A673 (cell line): Measurements from ENCODE around the gene LRP4. TPM values are rescaled to one million over a fixed set of nuclear protein-coding genes. Genes with fewer than 3 reads are reported as not detected.

Experiments
- BruUV-seq: library from RNA; stranded (reverse); fragments of 400-500 nt; replicated peaks from 2 replicates; lab custom pipeline; 2021; lab: Mats Ljungman, UMichigan
- CTCF ChIA-PET: fragments of 300-600 bp; sonication (Branson Sonifier 250); formaldehyde crosslinking; loops from one replicate; lab custom pipeline; 2022; ENCODE audit warnings: antibody characterized with exemption; lab: Charles Lee
- POLR2A ChIA-PET: fragments of 300-600 bp; sonication (Branson Sonifier 250); formaldehyde crosslinking; loops from one replicate; lab custom pipeline; 2022; ENCODE audit warnings: antibody characterized with exemption; ENCODE audit not compliant: low non-redundant PET; lab: Charles Lee
- DNase-seq: peaks from one replicate; pipeline ENCODE4 v3.0.0-alpha.2; 2015; ENCODE audit warnings: low spot score
- H3K27ac ChIP-seq: fragments of 200-600 bp; sonication (generic); 2 replicates; pipeline ENCODE4 v1.5.1; 2016; ENCODE audit warnings: mixed run types, low read depth, mild to moderate bottlenecking, mixed read lengths, antibody characterized with exemption, low read length; ENCODE audit not compliant: poor library complexity, severe bottlenecking
- H3K27me3 ChIP-seq: fragments of 200-600 bp; sonication (generic); replicated peaks from 2 replicates; pipeline ENCODE4 v1.6.1; 2017; ENCODE audit warnings: mixed run types, low read depth, mild to moderate bottlenecking, mixed read lengths, antibody characterized with exemption, low read length; ENCODE audit not compliant: insufficient read depth, poor library complexity
- H3K36me3 ChIP-seq: fragments of 200-600 bp; sonication (generic); 2 replicates; pipeline ENCODE4 v1.6.1; 2016; ENCODE audit warnings: mixed run types, mild to moderate bottlenecking, mixed read lengths, antibody characterized with exemption, low read length; ENCODE audit not compliant: insufficient read depth, poor library complexity, severe bottlenecking
- H3K4me1 ChIP-seq: fragments of 200-600 bp; sonication (generic); 2 replicates; pipeline ENCODE4 v1.6.1; 2017; ENCODE audit warnings: mixed run types, mild to moderate bottlenecking, mixed read lengths, antibody characterized with exemption, low read length; ENCODE audit not compliant: insufficient read depth, poor library complexity, severe bottlenecking
- H3K4me3 ChIP-seq: fragments of 200-600 bp; sonication (generic); 2 replicates; pipeline ENCODE4 v1.5.1; 2016; ENCODE audit warnings: low read depth, mixed run types, mild to moderate bottlenecking, mixed read lengths, low read length; ENCODE audit not compliant: poor library complexity, severe bottlenecking
- H3K9me3 ChIP-seq: fragments of 200-600 bp; sonication (generic); 2 replicates; pipeline ENCODE4 v1.6.1; 2016; ENCODE audit warnings: mixed run types, low read depth, mild to moderate bottlenecking, mixed read lengths, antibody characterized with exemption, low read length; ENCODE audit not compliant: poor library complexity, severe bottlenecking
- CTCF ChIP-seq: fragments of 300-800, 200-600 bp; sonication (generic); conservative IDR thresholded peaks from 2 replicates; pipeline ENCODE4 v1.5.1; 2017; ENCODE audit warnings: low read depth, mild to moderate bottlenecking, antibody characterized with exemption, low read length, moderate library complexity, mixed read lengths
- EZH2 ChIP-seq: fragments of 200-600 bp; sonication (generic); IDR thresholded peaks from 2 replicates; pipeline ENCODE4 v1.6.1; 2017; ENCODE audit warnings: borderline replicate concordance, low read depth, mild to moderate bottlenecking, mixed read lengths, antibody characterized with exemption, low read length; ENCODE audit not compliant: poor library complexity, severe bottlenecking
- intact Hi-C: fragments of 100-400 bp; cut with micrococcal nuclease; formaldehyde crosslinking; loops from one replicate; pipeline ENCODE4 v1.10.0; 2022; ENCODE audit not compliant: unreplicated experiment
- total RNA-seq: library from RNA; stranded (reverse); gene quantifications from 2 replicates; pipeline ENCODE4 v1.2.3, GENCODE V29; 2021

LRP4 gene
- total RNA-seq, 1 experiment from 2014 or later: 31.8 TPM

- BruUV-seq: no TSS peak
- ChIA-PET CTCF (interaction anchor here (0.6 kb wide), 3 partner anchors 55 to 406 kb away, joined by 3 to 8 read pairs (median 5); no protein-coding TSS in a partner anchor), POLR2A (no interaction called here)
- H3K36me3 ChIP-seq: no peaks in the 10 kb centered on the region
- peaks cover 41% of the 10 kb centered on the region for H3K4me1 ChIP-seq
- no peaks in the 10 kb centered on the region for H3K9me3 ChIP-seq
- TF ChIP-seq CTCF (no peak), EZH2 (no peak)
- intact Hi-C loops: no loop called here
- no peaks in the 10 kb centered on the region for H3K27me3 ChIP-seq
- H3K27ac ChIP-seq: peak overlapping the region; percentile 3
- H3K4me3 ChIP-seq: no peak overlapping the region
- no peak for DNase-seq
Measured at GRCh38 chr11:46827995-46828394, 90.4 kb downstream of the LRP4 start.

- POLR2A ChIA-PET: no interaction called here
- H3K27me3 ChIP-seq: no peaks in the 10 kb centered on the region
- intact Hi-C loops: no loop called here
- peak; percentile 97 for DNase-seq
- H3K27ac ChIP-seq: peak overlapping the region; percentile 0
- H3K9me3 ChIP-seq: no peaks in the 10 kb centered on the region
- no peaks in the 10 kb centered on the region for H3K36me3 ChIP-seq
- TF ChIP-seq EZH2 (no peak), CTCF (no peak)
- peak overlapping the region; percentile 39 for H3K4me3 ChIP-seq
- H3K4me1 ChIP-seq: peaks cover 41% of the 10 kb centered on the region
- CTCF ChIA-PET: no interaction called here
- no TSS peak for BruUV-seq
Measured at GRCh38 chr11:46826310-46827044, 91.9 kb downstream of the LRP4 start.

- ChIA-PET POLR2A (no interaction called here), CTCF (interaction anchor here (0.6 to 0.8 kb wide), 3 partner anchors 25 to 133 kb away, joined by 3 to 7 read pairs (median 3); no protein-coding TSS in a partner anchor)
- DNase-seq: peak; percentile 87
- TF ChIP-seq CTCF (peak; percentile 82), EZH2 (no peak)
- H3K4me1 ChIP-seq: no peaks in the 10 kb centered on the region
- H3K27me3 ChIP-seq: no peaks in the 10 kb centered on the region
- no peak overlapping the region for H3K4me3 ChIP-seq
- intact Hi-C loops: loop anchor here (5.0 to 10.0 kb wide), 2 partner anchors 42 to 424 kb away; partner anchors contain the start of gene MDK
- no TSS peak for BruUV-seq
- peaks cover 92% of the 10 kb centered on the region for H3K36me3 ChIP-seq
- H3K27ac ChIP-seq: no peak overlapping the region
- no peaks in the 10 kb centered on the region for H3K9me3 ChIP-seq
Measured at GRCh38 chr11:46808799-46809431, 109.4 kb downstream of the LRP4 start.

Other genes starting within 250 kb of the LRP4 start
- gene ARHGAP1, start 217.9 kb downstream of the LRP4 start, total RNA-seq: 89.3 and 92.8 TPM in 2 replicates
- gene ZNF408, start 217.5 kb downstream of the LRP4 start, total RNA-seq: 33.9 and 40.1 TPM in 2 replicates
- not detected in 2 replicates for gene F2, start 199.3 kb downstream of the LRP4 start, total RNA-seq
- gene CKAP5, start 72.3 kb downstream of the LRP4 start, total RNA-seq: 572 and 581 TPM in 2 replicates
- 79.3 and 89.7 TPM in 2 replicates for gene CSTPP1, start 18.2 kb upstream of the LRP4 start, total RNA-seq